NB4 (cell line): Measurements from ENCODE around the gene PRICKLE2.

ENCODE experiments used
- DNase-seq: peaks from one replicate; pipeline ENCODE4 v3.0.0; 2010; ENCODE audit warnings: low read depth
- H3K4me3 ChIP-seq: one replicate; pipeline ENCODE4 v1.5.1; 2011; ENCODE audit warnings: mild to moderate bottlenecking, low read depth, low read length, moderate library complexity
- MYC ChIP-seq: IDR thresholded peaks from 2 replicates; pipeline ENCODE4 v1.6.1; 2011; ENCODE audit warnings: low read depth, low read length
- POLR2A ChIP-seq: IDR thresholded peaks from 2 replicates; pipeline ENCODE4 v1.6.1; 2011; ENCODE audit warnings: mild to moderate bottlenecking; ENCODE audit not compliant: insufficient read length; ENCODE audit errors: extremely low read depth
- TF ChIP-seq, protein P1 (sequence below): IDR thresholded peaks from one replicate; pipeline ENCODE4 v1.5.1; 2012; ENCODE audit warnings: low read depth, low read length
- TF ChIP-seq, protein P2 (sequence below): IDR thresholded peaks from 2 replicates; pipeline ENCODE4 v1.6.1; 2011; ENCODE audit warnings: low read depth, low read length

Gene PRICKLE2, protein sequence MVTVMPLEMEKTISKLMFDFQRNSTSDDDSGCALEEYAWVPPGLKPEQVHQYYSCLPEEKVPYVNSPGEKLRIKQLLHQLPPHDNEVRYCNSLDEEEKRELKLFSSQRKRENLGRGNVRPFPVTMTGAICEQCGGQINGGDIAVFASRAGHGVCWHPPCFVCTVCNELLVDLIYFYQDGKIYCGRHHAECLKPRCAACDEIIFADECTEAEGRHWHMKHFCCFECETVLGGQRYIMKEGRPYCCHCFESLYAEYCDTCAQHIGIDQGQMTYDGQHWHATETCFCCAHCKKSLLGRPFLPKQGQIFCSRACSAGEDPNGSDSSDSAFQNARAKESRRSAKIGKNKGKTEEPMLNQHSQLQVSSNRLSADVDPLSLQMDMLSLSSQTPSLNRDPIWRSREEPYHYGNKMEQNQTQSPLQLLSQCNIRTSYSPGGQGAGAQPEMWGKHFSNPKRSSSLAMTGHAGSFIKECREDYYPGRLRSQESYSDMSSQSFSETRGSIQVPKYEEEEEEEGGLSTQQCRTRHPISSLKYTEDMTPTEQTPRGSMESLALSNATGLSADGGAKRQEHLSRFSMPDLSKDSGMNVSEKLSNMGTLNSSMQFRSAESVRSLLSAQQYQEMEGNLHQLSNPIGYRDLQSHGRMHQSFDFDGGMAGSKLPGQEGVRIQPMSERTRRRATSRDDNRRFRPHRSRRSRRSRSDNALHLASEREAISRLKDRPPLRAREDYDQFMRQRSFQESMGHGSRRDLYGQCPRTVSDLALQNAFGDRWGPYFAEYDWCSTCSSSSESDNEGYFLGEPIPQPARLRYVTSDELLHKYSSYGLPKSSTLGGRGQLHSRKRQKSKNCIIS

DNA sequence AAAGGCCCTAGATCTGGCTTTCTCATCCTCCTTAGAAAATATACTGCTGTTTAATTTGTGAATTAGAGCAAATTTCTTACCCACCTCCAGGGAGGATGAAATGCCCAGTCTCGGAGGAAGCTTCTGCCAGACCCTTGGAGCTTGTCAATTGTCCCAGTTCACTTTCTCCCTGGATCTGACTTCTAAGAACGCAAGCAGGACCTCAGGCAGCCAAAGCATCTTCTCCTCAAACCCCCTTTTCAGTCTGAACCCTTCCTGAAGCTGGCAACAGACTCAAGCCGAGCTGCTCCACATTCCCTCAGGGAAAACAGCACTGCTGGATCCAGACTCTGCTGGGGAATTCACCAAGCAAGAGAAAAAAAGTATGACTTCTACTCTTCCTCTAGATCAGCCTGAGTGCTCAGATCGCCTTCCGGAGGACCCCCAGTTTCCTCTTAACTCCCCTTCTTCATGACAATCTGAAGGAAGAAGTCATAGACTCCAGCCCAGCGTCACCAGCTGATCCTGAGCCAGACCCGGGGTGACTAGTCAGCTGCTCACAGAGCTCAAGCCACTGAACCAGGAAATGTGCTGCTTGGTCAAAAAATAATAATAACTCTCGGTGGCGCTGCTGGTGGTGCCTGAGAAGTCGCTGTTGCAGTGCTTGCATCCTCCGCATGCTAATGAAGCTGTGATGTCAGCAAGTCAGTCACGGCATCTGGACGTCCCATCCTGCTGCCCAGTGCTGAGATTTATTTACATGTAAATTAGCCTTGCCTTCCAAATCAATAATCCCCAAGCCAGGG lies at the start of gene PRICKLE2:
PRICKLE2 (minus strand) TSS at position 641 of the 785 bp plus-strand sequence. CDS start 26,539 bp downstream, outside the sequence.
- TF ChIP-seq POLR2A (no peak), MYC (no peak)
- TF ChIP-seq, protein P1, sequence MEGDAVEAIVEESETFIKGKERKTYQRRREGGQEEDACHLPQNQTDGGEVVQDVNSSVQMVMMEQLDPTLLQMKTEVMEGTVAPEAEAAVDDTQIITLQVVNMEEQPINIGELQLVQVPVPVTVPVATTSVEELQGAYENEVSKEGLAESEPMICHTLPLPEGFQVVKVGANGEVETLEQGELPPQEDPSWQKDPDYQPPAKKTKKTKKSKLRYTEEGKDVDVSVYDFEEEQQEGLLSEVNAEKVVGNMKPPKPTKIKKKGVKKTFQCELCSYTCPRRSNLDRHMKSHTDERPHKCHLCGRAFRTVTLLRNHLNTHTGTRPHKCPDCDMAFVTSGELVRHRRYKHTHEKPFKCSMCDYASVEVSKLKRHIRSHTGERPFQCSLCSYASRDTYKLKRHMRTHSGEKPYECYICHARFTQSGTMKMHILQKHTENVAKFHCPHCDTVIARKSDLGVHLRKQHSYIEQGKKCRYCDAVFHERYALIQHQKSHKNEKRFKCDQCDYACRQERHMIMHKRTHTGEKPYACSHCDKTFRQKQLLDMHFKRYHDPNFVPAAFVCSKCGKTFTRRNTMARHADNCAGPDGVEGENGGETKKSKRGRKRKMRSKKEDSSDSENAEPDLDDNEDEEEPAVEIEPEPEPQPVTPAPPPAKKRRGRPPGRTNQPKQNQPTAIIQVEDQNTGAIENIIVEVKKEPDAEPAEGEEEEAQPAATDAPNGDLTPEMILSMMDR: no peak
- TF ChIP-seq, protein P2, sequence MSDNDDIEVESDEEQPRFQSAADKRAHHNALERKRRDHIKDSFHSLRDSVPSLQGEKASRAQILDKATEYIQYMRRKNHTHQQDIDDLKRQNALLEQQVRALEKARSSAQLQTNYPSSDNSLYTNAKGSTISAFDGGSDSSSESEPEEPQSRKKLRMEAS: no peak
- no peak within 1 kb of the TSS for H3K4me3 ChIP-seq
- DNase-seq: no peak

DNA sequence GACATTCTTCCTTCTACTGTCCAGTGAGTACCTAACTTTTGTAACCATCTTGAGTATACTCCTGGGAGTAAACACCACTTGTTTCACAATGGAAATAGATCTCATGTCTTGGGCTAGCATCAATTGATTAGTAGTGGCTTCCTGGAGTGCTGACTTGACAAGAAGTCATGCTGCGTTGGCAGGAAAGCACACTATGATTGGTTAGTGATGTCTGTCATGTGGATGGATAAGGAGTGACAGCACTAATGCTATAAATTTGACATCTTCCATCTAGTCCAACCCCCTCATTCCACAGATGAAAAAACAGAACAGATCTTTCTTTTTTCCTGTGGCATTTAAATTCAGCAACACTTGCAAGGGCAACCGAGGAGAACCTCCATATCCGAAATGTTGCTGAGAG lies 47.6 kb upstream of the PRICKLE2 start:
- H3K4me3 ChIP-seq: no peak overlapping the region
- no peak for DNase-seq
- TF ChIP-seq MYC: no peak
- TF ChIP-seq, protein P2: no peak

DNA sequence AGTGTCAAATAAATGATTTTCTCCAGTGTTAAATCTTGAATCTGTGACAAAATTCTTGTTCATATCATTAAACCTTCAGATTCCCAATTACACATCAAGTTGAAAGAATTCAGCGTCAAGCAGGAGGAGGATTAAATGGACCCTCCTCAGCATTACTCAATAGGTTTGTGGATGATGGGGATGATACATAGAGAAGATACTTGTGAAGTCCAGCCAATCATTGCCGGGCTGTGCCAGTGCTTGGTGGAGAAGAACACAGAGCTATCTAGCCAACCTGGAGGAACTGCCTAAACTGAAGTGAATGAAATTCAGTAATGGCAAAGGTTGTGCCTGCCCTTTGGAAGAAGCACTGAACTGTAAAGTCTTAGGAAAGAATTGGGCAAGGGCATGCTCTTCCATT lies 47.0 kb upstream of the PRICKLE2 start:
- no peak for DNase-seq
- no peak overlapping the region for H3K4me3 ChIP-seq
- no peak for TF ChIP-seq POLR2A
- TF ChIP-seq, protein P1: no peak
- TF ChIP-seq MYC: no peak
- TF ChIP-seq, protein P2: no peak

DNA sequence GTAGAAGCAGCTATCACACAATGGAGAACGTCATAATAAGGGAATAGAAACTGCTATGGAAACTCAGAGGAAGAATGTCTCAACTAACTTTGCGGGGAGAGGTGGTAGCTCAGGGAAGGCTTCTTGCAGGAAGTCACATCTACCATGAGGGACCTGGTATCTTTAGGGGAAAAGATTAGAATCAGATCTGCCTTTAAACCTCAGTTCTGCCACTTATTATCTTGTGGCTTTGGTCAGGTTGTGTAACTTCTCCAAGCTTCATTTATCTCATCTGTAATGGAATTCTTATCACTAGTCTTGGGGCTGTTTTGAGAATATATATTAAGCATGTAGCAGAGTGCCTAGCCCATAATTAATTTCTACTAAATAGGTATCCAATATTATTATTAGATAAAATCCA lies 46.4 kb upstream of the PRICKLE2 start:
- H3K4me3 ChIP-seq: no peak overlapping the region
- TF ChIP-seq POLR2A: no peak
- TF ChIP-seq, protein P1: no peak
- no peak for TF ChIP-seq MYC
- TF ChIP-seq, protein P2: no peak
- peak; percentile 9 for DNase-seq

DNA sequence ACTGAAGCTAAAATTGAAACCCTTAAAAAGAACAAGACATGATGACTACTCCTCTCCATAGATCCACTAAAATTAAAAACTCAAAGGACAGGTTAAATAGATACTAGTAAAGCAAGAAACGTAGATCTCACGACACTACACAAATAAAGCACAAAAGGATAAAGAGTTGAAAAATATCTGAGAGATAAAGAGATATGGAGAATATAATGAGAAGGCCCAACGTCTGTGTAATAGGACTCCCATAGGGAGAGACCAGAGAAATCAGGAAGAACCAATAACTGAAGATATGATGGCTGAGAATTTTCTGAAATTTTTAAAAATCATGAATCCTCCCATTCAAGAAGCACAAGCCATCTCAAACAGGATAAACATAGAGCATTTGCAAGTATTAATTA lies 45.6 kb upstream of the PRICKLE2 start:
- no peak for DNase-seq
- H3K4me3 ChIP-seq: no peak overlapping the region
- TF ChIP-seq, protein P2: no peak
- TF ChIP-seq, protein P1: no peak
